A549 (cell line): Measurements from ENCODE around the gene XRCC5. TPM values are rescaled to one million over a fixed set of nuclear protein-coding genes. Genes with fewer than 3 reads are reported as not detected.

ENCODE experiments used
- ATAC-seq, 2 experiments: fragments of 200-7000 bp in 1 of 2; fragments of >200 bp in 1 of 2; cut with Nextera tagmentation in 1 of 2; cut with Tn5 transposase in 1 of 2; 3 replicates each; pipeline versions ENCODE4 v1.8.0 to v1.9.1; 2018 to 2020; ENCODE audit warnings: mild to moderate bottlenecking in 1 of 2, moderate library complexity in 1 of 2
- CTCF ChIA-PET: fragments of 300-600 bp; sonication (Branson Sonifier 250); formaldehyde crosslinking; extraction: SDS; loops from one replicate; lab custom pipeline; 2021; ENCODE audit warnings: antibody characterized with exemption, inconsistent platforms; lab: Yijun Ruan, JAX
- POLR2A ChIA-PET: fragments of 350-600 bp; formaldehyde crosslinking; extraction: SDS; loops from one replicate; lab custom pipeline; 2021; ENCODE audit warnings: antibody characterized with exemption, inconsistent platforms; lab: Yijun Ruan, JAX
- DNase-seq, 2 experiments: peaks; one replicate each; pipeline versions ENCODE4 v3.0.0 to v3.0.0-alpha.2; 2011 to 2016; ENCODE audit warnings: low read depth in 1 of 2, low spot score in 1 of 2
- FAIRE-seq: peaks from 2 replicates; lab custom pipeline; 2011; peaks lifted over from hg19 to GRCh38; lab: Jason Lieb, UNC
- H3K27ac ChIP-seq, 2 experiments: fragments of >200 bp; sonication (Bioruptor Twin); formaldehyde crosslinking; 3 replicates each; pipeline ENCODE4 v1.5.1; 2016 to 2017
- H3K4me1 ChIP-seq: fragments of >200 bp; sonication (Bioruptor Twin); formaldehyde crosslinking; 3 replicates; pipeline ENCODE4 v1.6.1; 2016
- H3K4me2 ChIP-seq: fragments of >200 bp; sonication (Bioruptor Twin); formaldehyde crosslinking; 3 replicates; pipeline ENCODE4 v1.6.1; 2016
- H3K4me3 ChIP-seq: fragments of >200 bp; sonication (Bioruptor Twin); formaldehyde crosslinking; 3 replicates; pipeline ENCODE4 v1.5.1; 2016
- H3K9me3 ChIP-seq: fragments of >200 bp; sonication (Bioruptor Twin); formaldehyde crosslinking; 3 replicates; pipeline ENCODE4 v1.6.1; 2016
- CEBPB ChIP-seq, 2 experiments: fragments of >200 bp in 1 of 2; sonication (Bioruptor Twin) in 1 of 2; formaldehyde crosslinking in 1 of 2; IDR thresholded peaks; 2 replicates each; pipeline ENCODE4 v1.6.1; 2012 to 2016
- CHD4 ChIP-seq: fragments of 200-600 bp; sonication (generic); IDR thresholded peaks from 2 replicates; pipeline ENCODE4 v1.6.1; 2016; ENCODE audit warnings: antibody characterized with exemption, mild to moderate bottlenecking, borderline replicate concordance
- CTCF ChIP-seq: fragments of >200 bp; sonication (Bioruptor Twin); formaldehyde crosslinking; IDR thresholded peaks from 3 replicates; pipeline ENCODE4 v1.5.1; 2016
- EHMT2 ChIP-seq: fragments of 200-600 bp; sonication (generic); IDR thresholded peaks from 2 replicates; pipeline ENCODE4 v1.6.1; 2016; ENCODE audit warnings: antibody characterized with exemption, low read depth, mild to moderate bottlenecking, moderate library complexity
- FOSB ChIP-seq: fragments of 250-450 bp; sonication (Bioruptor Pico); IDR thresholded peaks from 2 replicates; pipeline ENCODE4 v1.5.0; 2020; ENCODE audit warnings: mild to moderate bottlenecking, moderate library complexity
- FOSL2 ChIP-seq, 2 experiments: fragments of 450-650 bp in 1 of 2; fragments of >200 bp in 1 of 2; sonication (Bioruptor Twin) in 1 of 2; formaldehyde crosslinking; IDR thresholded peaks; 2 replicates each; pipeline versions ENCODE4 v1.5.0 to v1.6.1; 2016 to 2020; ENCODE audit warnings: mild to moderate bottlenecking in 1 of 2, moderate library complexity in 1 of 2
- FOXS1 ChIP-seq: fragments of 250-450 bp; sonication (Bioruptor Pico); IDR thresholded peaks from 2 replicates; pipeline ENCODE4 v1.5.0; 2020; ENCODE audit warnings: mild to moderate bottlenecking, moderate library complexity
- HEYL ChIP-seq: fragments of 250-450 bp; sonication (Bioruptor Pico); IDR thresholded peaks from 2 replicates; pipeline ENCODE4 v1.8.0; 2021; ENCODE audit warnings: mild to moderate bottlenecking, moderate library complexity
- HOXB5 ChIP-seq: fragments of 250-450 bp; sonication (Bioruptor Pico); IDR thresholded peaks from 2 replicates; pipeline ENCODE4 v1.5.0; 2020; ENCODE audit warnings: mild to moderate bottlenecking, moderate library complexity
- KDM1A ChIP-seq: fragments of 200-600 bp; sonication (generic); IDR thresholded peaks from 2 replicates; pipeline ENCODE4 v1.6.1; 2016; ENCODE audit warnings: low read depth, mild to moderate bottlenecking
- MAFK ChIP-seq: fragments of 450-650 bp; IDR thresholded peaks from 2 replicates; pipeline ENCODE4 v1.6.1; 2014; ENCODE audit not compliant: partially characterized antibody
- MYC ChIP-seq: IDR thresholded peaks from 2 replicates; pipeline ENCODE4 v1.6.1; 2012; ENCODE audit warnings: mild to moderate bottlenecking, inconsistent platforms, low read length, improper control_type of control experiment, borderline replicate concordance
- NFE2L2 ChIP-seq: fragments of 150-350 bp; conservative IDR thresholded peaks from 2 replicates; pipeline ENCODE4 v1.6.1; 2014; ENCODE audit warnings: low read length
- NPAS2 ChIP-seq: fragments of 250-450 bp; sonication (Bioruptor Pico); IDR thresholded peaks from 2 replicates; pipeline ENCODE4 v1.8.0; 2022; ENCODE audit warnings: mild to moderate bottlenecking, moderate library complexity, borderline replicate concordance
- PHF8 ChIP-seq: fragments of 200-600 bp; sonication (generic); IDR thresholded peaks from 2 replicates; pipeline ENCODE4 v1.6.1; 2016; ENCODE audit warnings: low read depth, mild to moderate bottlenecking, antibody characterized with exemption, moderate library complexity, borderline replicate concordance
- RFX5 ChIP-seq: fragments of 450-650 bp; IDR thresholded peaks from 2 replicates; pipeline ENCODE4 v1.7.1; 2014; ENCODE audit warnings: antibody characterized with exemption, mild to moderate bottlenecking, moderate library complexity
- SMC3 ChIP-seq: fragments of >200 bp; sonication (Bioruptor Twin); formaldehyde crosslinking; IDR thresholded peaks from 3 replicates; pipeline ENCODE4 v1.6.1; 2018; ENCODE audit warnings: inconsistent platforms
- USF2 ChIP-seq: fragments of 450-650 bp; IDR thresholded peaks from 2 replicates; pipeline ENCODE4 v1.6.1; 2014; ENCODE audit warnings: antibody characterized with exemption
- ZFP36 ChIP-seq: fragments of 450-650 bp; IDR thresholded peaks from 2 replicates; pipeline ENCODE4 v1.6.1; 2014; ENCODE audit warnings: borderline replicate concordance; ENCODE audit not compliant: partially characterized antibody
- ZNF302 ChIP-seq: fragments of 250-450 bp; sonication (Bioruptor Pico); IDR thresholded peaks from 2 replicates; pipeline ENCODE4 v1.9.0; 2021; ENCODE audit warnings: inconsistent platforms, mild to moderate bottlenecking, moderate library complexity
- WGBS: methylation state at CpG from one replicate; pipeline ENCODE4 v1.1.6; 2017; ENCODE audit errors: missing lambda C conversion rate; 5-methylcytosine and 5-hydroxymethylcytosine counted together
- polyA plus RNA-seq, 4 experiments: library from polyadenylated mRNA; depleted of rRNA in 3 of 4; stranded (reverse); fragments of >200 nt; fragmentation: RNase III in 1 of 4; extraction: RNeasy Plus Mini Kit Qiagen cat#74134 plus additional on column Dnase treatment in 1 of 4; gene quantifications; 2 replicates in 3 of 4; 3 replicates in 1 of 4; pipeline ENCODE4 v1.2.3, GENCODE V29; 2011 to 2017
- TF ChIP-seq, protein P1 (sequence below): fragments of >200 bp; sonication (Bioruptor Twin); formaldehyde crosslinking; IDR thresholded peaks from 2 replicates; pipeline ENCODE4 v1.6.1; 2016
- TF ChIP-seq, protein P2 (sequence below): IDR thresholded peaks from 2 replicates; pipeline ENCODE4 v1.6.1; 2012
- TF ChIP-seq, protein P3 (sequence below): fragments of 150-350 bp; IDR thresholded peaks from 2 replicates; pipeline ENCODE4 v1.6.1; 2014; ENCODE audit warnings: low read depth, mild to moderate bottlenecking, low read length

The XRCC5 gene
- polyA plus RNA-seq, 2 of the 4 experiments (the other 2 are of a cell fraction), result 217 to 430 TPM

GRCh38 chr2:216231867-216232266, 122.7 kb downstream of the XRCC5 start:
- CTCF ChIA-PET, result no interaction called here
- Histone ChIP-seq H3K4me3 (no peak overlapping the region), H3K4me2 (no peak overlapping the region), H3K9me3 (peaks cover 19% of the 10 kb centered on the region; the same call in 2 of the 3 replicates), H3K27ac (no peak overlapping the region), H3K4me1 (no peaks in the 10 kb centered on the region)
- FAIRE-seq, result no peak
- no peak for ATAC-seq
- no peak for TF ChIP-seq PHF8
- no peak for TF ChIP-seq CTCF
- TF ChIP-seq FOSL2 (IDR thresholded peaks at IDR 0.05), result no peak
- no peak for TF ChIP-seq FOSL2 (CRISPR knock-in tag; IDR thresholded peaks at IDR 0.05)
- TF ChIP-seq KDM1A, result no peak
- TF ChIP-seq SMC3, result no peak
- 0% methylated on average over 1 of the region's 1 CpG for WGBS
- no peak for DNase-seq
- POLR2A ChIA-PET, result no interaction called here

GRCh38 chr2:216232721-216233120, 123.6 kb downstream of the XRCC5 start:
- H3K4me1 ChIP-seq, result no peaks in the 10 kb centered on the region
- POLR2A ChIA-PET, result no interaction called here
- no peak for FAIRE-seq
- H3K9me3 ChIP-seq, result peaks cover 19% of the 10 kb centered on the region; the same call in 2 of the 3 replicates
- H3K4me3 ChIP-seq, result no peak overlapping the region
- CTCF ChIA-PET, result interaction anchor here (0.7 kb wide), 1 partner anchor 619 kb away, joined by 3 read pairs; no protein-coding TSS in a partner anchor
- TF ChIP-seq MAFK (no peak), ZNF302 (CRISPR knock-in tag) (no peak), FOXS1 (CRISPR knock-in tag) (no peak), CEBPB (IDR thresholded peaks at IDR 0.05) (no peak), MYC (no peak), CHD4 (no peak), PHF8 (no peak), NPAS2 (CRISPR knock-in tag) (no peak), HOXB5 (CRISPR knock-in tag) (no peak), ZFP36 (no peak), NFE2L2 (no peak), EHMT2 (no peak), FOSB (no peak), KDM1A (no peak), HEYL (CRISPR knock-in tag) (no peak), USF2 (no peak), RFX5 (no peak)
- TF ChIP-seq, protein P1, sequence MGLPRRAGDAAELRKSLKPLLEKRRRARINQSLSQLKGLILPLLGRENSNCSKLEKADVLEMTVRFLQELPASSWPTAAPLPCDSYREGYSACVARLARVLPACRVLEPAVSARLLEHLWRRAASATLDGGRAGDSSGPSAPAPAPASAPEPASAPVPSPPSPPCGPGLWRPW, result no peak
- TF ChIP-seq, protein P2, sequence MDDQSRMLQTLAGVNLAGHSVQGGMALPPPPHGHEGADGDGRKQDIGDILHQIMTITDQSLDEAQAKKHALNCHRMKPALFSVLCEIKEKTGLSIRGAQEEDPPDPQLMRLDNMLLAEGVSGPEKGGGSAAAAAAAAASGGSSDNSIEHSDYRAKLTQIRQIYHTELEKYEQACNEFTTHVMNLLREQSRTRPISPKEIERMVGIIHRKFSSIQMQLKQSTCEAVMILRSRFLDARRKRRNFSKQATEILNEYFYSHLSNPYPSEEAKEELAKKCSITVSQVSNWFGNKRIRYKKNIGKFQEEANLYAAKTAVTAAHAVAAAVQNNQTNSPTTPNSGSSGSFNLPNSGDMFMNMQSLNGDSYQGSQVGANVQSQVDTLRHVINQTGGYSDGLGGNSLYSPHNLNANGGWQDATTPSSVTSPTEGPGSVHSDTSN, result no peak
- TF ChIP-seq, protein P3, sequence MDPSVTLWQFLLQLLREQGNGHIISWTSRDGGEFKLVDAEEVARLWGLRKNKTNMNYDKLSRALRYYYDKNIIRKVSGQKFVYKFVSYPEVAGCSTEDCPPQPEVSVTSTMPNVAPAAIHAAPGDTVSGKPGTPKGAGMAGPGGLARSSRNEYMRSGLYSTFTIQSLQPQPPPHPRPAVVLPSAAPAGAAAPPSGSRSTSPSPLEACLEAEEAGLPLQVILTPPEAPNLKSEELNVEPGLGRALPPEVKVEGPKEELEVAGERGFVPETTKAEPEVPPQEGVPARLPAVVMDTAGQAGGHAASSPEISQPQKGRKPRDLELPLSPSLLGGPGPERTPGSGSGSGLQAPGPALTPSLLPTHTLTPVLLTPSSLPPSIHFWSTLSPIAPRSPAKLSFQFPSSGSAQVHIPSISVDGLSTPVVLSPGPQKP, result no peak
- no peak for ATAC-seq
- WGBS, result 22% methylated on average over 1 of the region's 1 CpG
- no peak overlapping the region for H3K27ac ChIP-seq
- H3K4me2 ChIP-seq, result no peak overlapping the region
- no peak for DNase-seq
